NT2/D1 (cell line): ENCODE measurements around the gene C3.

ENCODE experiments used
- SUZ12 ChIP-seq: IDR thresholded peaks from 2 replicates; pipeline ENCODE4 v1.6.1; 2011; ENCODE audit not compliant: insufficient read length, insufficient read depth; ENCODE audit errors: extremely low read depth
- YY1 ChIP-seq: IDR thresholded peaks from 2 replicates; pipeline ENCODE4 v1.6.1; 2011; ENCODE audit not compliant: insufficient read length, insufficient read depth

DNA sequence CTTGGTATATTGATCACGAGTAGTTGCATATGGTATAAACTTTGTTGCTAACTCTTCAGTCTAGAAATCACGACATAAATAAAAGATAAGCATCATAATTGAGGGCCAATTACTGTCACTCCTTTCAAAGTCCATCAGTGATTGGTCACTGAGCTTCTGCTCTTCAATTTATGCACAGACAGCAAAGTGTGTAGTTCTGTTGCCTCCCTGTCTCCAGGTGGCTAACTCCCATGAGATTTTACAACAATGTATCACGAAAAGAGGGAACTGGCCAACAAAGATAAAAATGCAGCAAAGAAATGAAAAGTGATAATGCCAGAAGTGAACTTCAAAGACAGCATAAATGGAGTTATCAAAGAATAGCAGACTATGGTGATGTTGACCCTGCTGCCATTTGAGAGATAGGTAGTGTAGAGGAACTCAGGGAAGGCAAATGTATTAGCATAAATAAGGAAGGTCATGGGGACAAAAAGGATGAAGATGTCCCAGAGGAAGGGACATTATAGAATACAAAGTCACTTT lies 37.8 kb downstream of the C3 start:
- TF ChIP-seq SUZ12: no peak
- no peak for TF ChIP-seq YY1
